ENCODE data around the gene FHOD3.

DNA sequence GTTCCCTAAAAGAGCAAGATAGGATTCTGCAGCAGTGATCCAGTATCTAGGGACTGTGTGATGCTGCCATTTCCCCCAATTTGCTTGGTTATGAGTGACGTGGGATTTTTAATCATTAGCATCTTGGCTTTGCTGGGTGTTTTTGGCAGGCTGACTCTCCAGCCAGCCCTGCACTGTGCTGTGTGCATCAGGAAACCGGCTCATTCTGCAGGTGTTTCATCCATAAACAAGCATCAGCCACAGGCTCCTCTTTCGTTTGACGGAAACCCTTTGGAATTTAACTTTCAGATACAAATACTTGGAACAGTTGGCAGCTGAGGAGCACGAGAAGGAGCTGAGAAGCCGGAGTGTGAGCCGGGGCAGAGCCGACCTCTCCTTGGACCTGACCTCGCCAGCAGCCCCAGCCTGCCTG, 395.4 kb downstream of the FHOD3 start:
- TF ChIP-seq ZNF24 (IDR thresholded peaks at IDR 0.05): no peak
- TF ChIP-seq TCF7L2 (IDR thresholded peaks at IDR 0.05; ENCODE audit: low read depth, low read length): no peak
- no peak for TF ChIP-seq ZNF7 (CRISPR knock-in tag; IDR thresholded peaks at IDR 0.05)
- no peak for TF ChIP-seq ELF3 (CRISPR knock-in tag; IDR thresholded peaks at IDR 0.05)
- TF ChIP-seq BHLHE40 (IDR thresholded peaks at IDR 0.05; ENCODE audit: low read length): no peak
- no peak for TF ChIP-seq ZNF510 (CRISPR knock-in tag; IDR thresholded peaks at IDR 0.05; ENCODE audit: low read depth)
- TF ChIP-seq, protein P1, sequence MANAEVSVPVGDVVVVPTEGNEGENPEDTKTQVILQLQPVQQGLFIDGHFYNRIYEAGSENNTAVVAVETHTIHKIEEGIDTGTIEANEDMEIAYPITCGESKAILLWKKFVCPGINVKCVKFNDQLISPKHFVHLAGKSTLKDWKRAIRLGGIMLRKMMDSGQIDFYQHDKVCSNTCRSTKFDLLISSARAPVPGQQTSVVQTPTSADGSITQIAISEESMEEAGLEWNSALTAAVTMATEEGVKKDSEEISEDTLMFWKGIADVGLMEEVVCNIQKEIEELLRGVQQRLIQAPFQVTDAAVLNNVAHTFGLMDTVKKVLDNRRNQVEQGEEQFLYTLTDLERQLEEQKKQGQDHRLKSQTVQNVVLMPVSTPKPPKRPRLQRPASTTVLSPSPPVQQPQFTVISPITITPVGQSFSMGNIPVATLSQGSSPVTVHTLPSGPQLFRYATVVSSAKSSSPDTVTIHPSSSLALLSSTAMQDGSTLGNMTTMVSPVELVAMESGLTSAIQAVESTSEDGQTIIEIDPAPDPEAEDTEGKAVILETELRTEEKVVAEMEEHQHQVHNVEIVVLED (CRISPR knock-in tag; IDR thresholded peaks at IDR 0.05; ENCODE audit: borderline replicate concordance): no peak
- no peak for TF ChIP-seq POLR2AphosphoS2 (IDR thresholded peaks at IDR 0.05; ENCODE audit: low read depth, low read length)
- no peak for TF ChIP-seq HDAC2 (CRISPR knock-in tag; IDR thresholded peaks at IDR 0.05)
- TF ChIP-seq POLR2A (IDR thresholded peaks at IDR 0.05; ENCODE audit: insufficient read depth in 1 of 2, low read depth in 2 of 2, low read length in 2 of 2): no peak
- TF ChIP-seq, protein P2, sequence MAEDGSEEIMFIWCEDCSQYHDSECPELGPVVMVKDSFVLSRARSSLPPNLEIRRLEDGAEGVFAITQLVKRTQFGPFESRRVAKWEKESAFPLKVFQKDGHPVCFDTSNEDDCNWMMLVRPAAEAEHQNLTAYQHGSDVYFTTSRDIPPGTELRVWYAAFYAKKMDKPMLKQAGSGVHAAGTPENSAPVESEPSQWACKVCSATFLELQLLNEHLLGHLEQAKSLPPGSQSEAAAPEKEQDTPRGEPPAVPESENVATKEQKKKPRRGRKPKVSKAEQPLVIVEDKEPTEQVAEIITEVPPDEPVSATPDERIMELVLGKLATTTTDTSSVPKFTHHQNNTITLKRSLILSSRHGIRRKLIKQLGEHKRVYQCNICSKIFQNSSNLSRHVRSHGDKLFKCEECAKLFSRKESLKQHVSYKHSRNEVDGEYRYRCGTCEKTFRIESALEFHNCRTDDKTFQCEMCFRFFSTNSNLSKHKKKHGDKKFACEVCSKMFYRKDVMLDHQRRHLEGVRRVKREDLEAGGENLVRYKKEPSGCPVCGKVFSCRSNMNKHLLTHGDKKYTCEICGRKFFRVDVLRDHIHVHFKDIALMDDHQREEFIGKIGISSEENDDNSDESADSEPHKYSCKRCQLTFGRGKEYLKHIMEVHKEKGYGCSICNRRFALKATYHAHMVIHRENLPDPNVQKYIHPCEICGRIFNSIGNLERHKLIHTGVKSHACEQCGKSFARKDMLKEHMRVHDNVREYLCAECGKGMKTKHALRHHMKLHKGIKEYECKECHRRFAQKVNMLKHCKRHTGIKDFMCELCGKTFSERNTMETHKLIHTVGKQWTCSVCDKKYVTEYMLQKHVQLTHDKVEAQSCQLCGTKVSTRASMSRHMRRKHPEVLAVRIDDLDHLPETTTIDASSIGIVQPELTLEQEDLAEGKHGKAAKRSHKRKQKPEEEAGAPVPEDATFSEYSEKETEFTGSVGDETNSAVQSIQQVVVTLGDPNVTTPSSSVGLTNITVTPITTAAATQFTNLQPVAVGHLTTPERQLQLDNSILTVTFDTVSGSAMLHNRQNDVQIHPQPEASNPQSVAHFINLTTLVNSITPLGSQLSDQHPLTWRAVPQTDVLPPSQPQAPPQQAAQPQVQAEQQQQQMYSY (CRISPR knock-in tag; IDR thresholded peaks at IDR 0.05): no peak
- TF ChIP-seq ZNF761 (CRISPR knock-in tag; conservative IDR thresholded peaks at IDR 0.05): no peak

Data from HepG2 (cell line).